Calu3 (cell line): ENCODE data around the gene ZNF436. TPM values are rescaled to one million over a fixed set of nuclear protein-coding genes. Genes with fewer than 3 reads are reported as not detected.

Source experiments
- BruUV-seq: library from RNA; stranded (reverse); fragments of 400-500 nt; replicated peaks from 2 replicates; lab custom pipeline; 2021; lab: Mats Ljungman, UMichigan
- CTCF ChIA-PET: fragments of 300-600 bp; sonication (Branson Sonifier 250); formaldehyde crosslinking; loops from one replicate; lab custom pipeline; 2022; ENCODE audit warnings: antibody characterized with exemption; lab: Charles Lee
- DNase-seq: peaks from one replicate; pipeline ENCODE4 v3.0.0; 2022
- H3K27ac Mint-ChIP-seq: one replicate; pipeline ENCODE4 v1.8.0; 2022; ENCODE audit warnings: mixed read lengths; ENCODE audit not compliant: unreplicated experiment
- H3K27me3 Mint-ChIP-seq: one replicate; pipeline ENCODE4 v1.8.0; 2022; ENCODE audit warnings: mixed read lengths; ENCODE audit not compliant: unreplicated experiment
- H3K36me3 Mint-ChIP-seq: one replicate; pipeline ENCODE4 v1.8.0; 2022; ENCODE audit warnings: mild to moderate bottlenecking, moderate library complexity, mixed read lengths; ENCODE audit not compliant: insufficient read depth, unreplicated experiment
- H3K4me1 Mint-ChIP-seq: one replicate; pipeline ENCODE4 v1.8.0; 2022; ENCODE audit warnings: mild to moderate bottlenecking, low read depth, mixed read lengths; ENCODE audit not compliant: unreplicated experiment
- H3K4me3 Mint-ChIP-seq: one replicate; pipeline ENCODE4 v1.8.0; 2022; ENCODE audit warnings: mild to moderate bottlenecking, low read depth, moderate library complexity, mixed read lengths; ENCODE audit not compliant: unreplicated experiment
- H3K9me3 Mint-ChIP-seq: one replicate; pipeline ENCODE4 v1.8.0; 2022; ENCODE audit warnings: low read depth, mixed read lengths; ENCODE audit not compliant: unreplicated experiment
- intact Hi-C: fragments of 100-400 bp; cut with micrococcal nuclease; formaldehyde crosslinking; loops from one replicate; pipeline ENCODE4 v1.10.0; 2022; ENCODE audit not compliant: unreplicated experiment
- total RNA-seq: library from RNA; stranded (reverse); gene quantifications from 2 replicates; pipeline ENCODE4 v1.2.3, GENCODE V29; 2022
- TF ChIP-seq, protein P1 (sequence below): fragments of 200-600 bp; IDR thresholded peaks from one replicate; pipeline ENCODE4 v1.8.0; 2022; ENCODE audit warnings: antibody characterized with exemption; ENCODE audit not compliant: unreplicated experiment

The ZNF436 gene
- total RNA-seq, 1 experiment from 2014 or later, result 5.8 TPM

DNA sequence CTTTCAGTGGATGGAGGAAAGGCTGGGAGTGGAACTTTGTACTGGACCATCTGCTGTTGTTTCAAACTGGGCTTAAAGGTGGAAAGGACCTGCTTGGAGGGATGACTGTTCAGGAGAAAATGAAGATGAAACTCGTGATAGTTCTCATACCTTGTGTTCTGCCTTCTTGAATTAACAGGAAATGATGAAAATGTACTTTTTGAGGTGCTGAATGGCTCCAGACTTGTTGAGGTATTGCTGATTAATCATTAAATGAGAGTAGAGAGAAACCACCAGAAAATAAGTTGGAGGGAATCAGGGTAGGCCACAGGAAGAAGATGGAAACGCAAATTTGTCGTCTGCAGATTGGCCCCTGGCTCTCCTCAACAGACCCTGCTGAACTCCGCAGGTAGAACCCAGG, 26.2 kb upstream of the ZNF436 start:
- no peak for DNase-seq
- H3K4me1 Mint-ChIP-seq, result no peaks in the 10 kb centered on the region
- no TSS peak for BruUV-seq
- H3K27me3 Mint-ChIP-seq, result no peaks in the 10 kb centered on the region
- TF ChIP-seq, protein P1, sequence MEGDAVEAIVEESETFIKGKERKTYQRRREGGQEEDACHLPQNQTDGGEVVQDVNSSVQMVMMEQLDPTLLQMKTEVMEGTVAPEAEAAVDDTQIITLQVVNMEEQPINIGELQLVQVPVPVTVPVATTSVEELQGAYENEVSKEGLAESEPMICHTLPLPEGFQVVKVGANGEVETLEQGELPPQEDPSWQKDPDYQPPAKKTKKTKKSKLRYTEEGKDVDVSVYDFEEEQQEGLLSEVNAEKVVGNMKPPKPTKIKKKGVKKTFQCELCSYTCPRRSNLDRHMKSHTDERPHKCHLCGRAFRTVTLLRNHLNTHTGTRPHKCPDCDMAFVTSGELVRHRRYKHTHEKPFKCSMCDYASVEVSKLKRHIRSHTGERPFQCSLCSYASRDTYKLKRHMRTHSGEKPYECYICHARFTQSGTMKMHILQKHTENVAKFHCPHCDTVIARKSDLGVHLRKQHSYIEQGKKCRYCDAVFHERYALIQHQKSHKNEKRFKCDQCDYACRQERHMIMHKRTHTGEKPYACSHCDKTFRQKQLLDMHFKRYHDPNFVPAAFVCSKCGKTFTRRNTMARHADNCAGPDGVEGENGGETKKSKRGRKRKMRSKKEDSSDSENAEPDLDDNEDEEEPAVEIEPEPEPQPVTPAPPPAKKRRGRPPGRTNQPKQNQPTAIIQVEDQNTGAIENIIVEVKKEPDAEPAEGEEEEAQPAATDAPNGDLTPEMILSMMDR, result no peak
- CTCF ChIA-PET, result no interaction called here
- no peaks in the 10 kb centered on the region for H3K9me3 Mint-ChIP-seq
- H3K27ac Mint-ChIP-seq, result no peak overlapping the region
- no peaks in the 10 kb centered on the region for H3K36me3 Mint-ChIP-seq
- no peak overlapping the region for H3K4me3 Mint-ChIP-seq
- intact Hi-C loops, result no loop called here

DNA sequence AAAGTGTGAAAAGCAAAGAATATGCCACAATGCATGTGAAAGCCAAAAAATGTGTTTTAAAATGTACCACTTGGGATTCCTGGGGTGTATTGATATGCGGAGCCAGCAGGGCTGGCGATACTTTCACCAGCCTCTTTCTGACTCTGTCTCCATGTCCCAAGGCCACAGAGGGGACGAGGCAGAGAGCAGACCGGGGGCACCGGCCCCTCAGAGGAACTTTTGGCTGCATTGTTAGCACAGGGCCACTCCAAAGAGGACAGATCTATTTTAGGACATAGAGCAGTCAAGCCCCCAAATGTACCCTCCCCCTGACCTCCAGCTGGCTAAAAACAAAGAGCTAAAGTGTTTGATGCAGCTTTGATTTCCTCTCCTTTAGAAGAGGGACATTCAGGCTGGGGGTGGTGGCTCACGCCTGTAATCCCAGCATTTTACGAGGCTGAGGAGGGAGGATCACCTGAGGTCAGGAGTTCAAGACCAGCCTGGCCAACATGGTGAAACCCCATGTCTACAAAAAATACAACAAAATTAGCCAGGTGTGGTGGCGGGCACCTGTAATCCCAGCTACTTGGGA, 25.6 kb upstream of the ZNF436 start:
- intact Hi-C loops, result no loop called here
- no peak for DNase-seq
- H3K4me3 Mint-ChIP-seq, result no peak overlapping the region
- no peaks in the 10 kb centered on the region for H3K4me1 Mint-ChIP-seq
- no peaks in the 10 kb centered on the region for H3K36me3 Mint-ChIP-seq
- TF ChIP-seq, protein P1, result no peak
- H3K27ac Mint-ChIP-seq, result no peak overlapping the region
- CTCF ChIA-PET, result interaction anchor here (2.2 kb wide), 1 partner anchor 9 kb away, joined by 8 read pairs; no protein-coding TSS in a partner anchor
- BruUV-seq, result no TSS peak
- no peaks in the 10 kb centered on the region for H3K9me3 Mint-ChIP-seq
- no peaks in the 10 kb centered on the region for H3K27me3 Mint-ChIP-seq

DNA sequence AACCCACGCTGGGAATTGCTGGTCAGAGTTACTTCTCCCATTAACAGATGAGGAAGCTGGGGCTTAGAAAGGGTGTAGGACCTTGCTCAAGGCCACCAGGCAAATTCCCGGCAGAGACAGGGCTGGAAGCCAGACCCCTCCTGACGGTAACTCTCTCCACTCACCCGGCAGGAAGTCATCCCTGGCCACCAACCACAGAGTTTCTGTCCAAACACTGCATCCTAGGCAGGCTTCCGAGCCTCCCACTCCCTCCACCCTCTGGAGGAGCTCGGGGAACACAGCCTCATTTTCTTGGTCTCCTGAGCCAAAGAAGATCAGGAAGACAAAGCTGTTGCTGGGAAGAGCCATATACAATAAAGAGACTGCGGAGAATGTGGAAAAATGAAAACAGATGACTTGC, 25.0 kb upstream of the ZNF436 start:
- intact Hi-C loops, result no loop called here
- BruUV-seq, result no TSS peak
- Mint-ChIP-seq H3K4me3 (no peak overlapping the region), H3K27ac (no peak overlapping the region), H3K27me3 (no peaks in the 10 kb centered on the region), H3K4me1 (no peaks in the 10 kb centered on the region), H3K9me3 (no peaks in the 10 kb centered on the region), H3K36me3 (no peaks in the 10 kb centered on the region)
- DNase-seq, result no peak
- TF ChIP-seq, protein P1, result no peak
- CTCF ChIA-PET, result interaction anchor here (0.6 to 2.2 kb wide), 3 partner anchors 10 to 26 kb away, joined by 3 to 8 read pairs (median 3); no protein-coding TSS in a partner anchor

DNA sequence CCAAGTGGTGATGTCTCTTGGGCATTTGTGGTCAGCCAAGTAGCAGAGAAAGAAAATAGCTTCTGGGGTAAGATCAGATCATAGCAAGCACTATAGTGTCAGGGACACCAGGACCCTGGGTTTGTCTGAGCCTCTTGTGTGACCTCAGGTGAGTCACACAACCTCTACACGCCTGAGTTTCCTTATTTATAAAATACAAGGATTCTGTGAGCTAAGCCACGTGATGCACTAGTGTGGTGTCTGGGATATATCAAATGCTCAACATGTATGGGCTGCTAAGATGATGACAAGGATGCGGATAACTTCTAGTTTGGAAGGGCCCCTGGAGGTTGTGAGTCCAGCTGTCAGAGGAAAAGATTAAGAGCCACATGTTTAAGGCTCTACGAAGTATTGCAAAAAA, 24.5 kb upstream of the ZNF436 start:
- no peak overlapping the region for H3K4me3 Mint-ChIP-seq
- no peak overlapping the region for H3K27ac Mint-ChIP-seq
- intact Hi-C loops, result no loop called here
- DNase-seq, result no peak
- no peaks in the 10 kb centered on the region for H3K4me1 Mint-ChIP-seq
- TF ChIP-seq, protein P1, result no peak
- CTCF ChIA-PET, result interaction anchor here (0.6 to 2.2 kb wide), 3 partner anchors 10 to 26 kb away, joined by 3 to 8 read pairs (median 3); no protein-coding TSS in a partner anchor
- no peaks in the 10 kb centered on the region for H3K36me3 Mint-ChIP-seq
- no peaks in the 10 kb centered on the region for H3K9me3 Mint-ChIP-seq
- no peaks in the 10 kb centered on the region for H3K27me3 Mint-ChIP-seq
- no TSS peak for BruUV-seq
